HepG2 (cell line): ENCODE measurements around the gene IL22RA1. TPM values are rescaled to one million over a fixed set of nuclear protein-coding genes. Genes with fewer than 3 reads are reported as not detected.

Experiments used
- CHD4 ChIP-seq: fragments of 200-600 bp; sonication (generic); IDR thresholded peaks from 2 replicates; pipeline ENCODE4 v1.7.0; 2017; ENCODE audit warnings: mild to moderate bottlenecking, low read length, borderline replicate concordance
- KAT7 ChIP-seq: IDR thresholded peaks from 2 replicates; pipeline ENCODE4 v1.6.1; 2018; ENCODE audit warnings: borderline replicate concordance, missing compliant biosample characterization
- NR3C1 ChIP-seq: sonication (generic); formaldehyde crosslinking; IDR thresholded peaks from 2 replicates; pipeline ENCODE4 v1.4.0; 2020; ENCODE audit warnings: missing genetic modification reagents
- RXRB ChIP-seq: IDR thresholded peaks from 2 replicates; pipeline ENCODE4 v1.6.1; 2016; ENCODE audit warnings: borderline replicate concordance, missing genetic modification reagents, missing compliant biosample characterization
- SMC3 ChIP-seq: IDR thresholded peaks from 2 replicates; pipeline ENCODE4 v1.6.1; 2011; ENCODE audit warnings: low read length, improper control_type of control experiment
- SP5 ChIP-seq: IDR thresholded peaks from 2 replicates; pipeline ENCODE4 v1.6.1; 2016; ENCODE audit warnings: low read depth, borderline replicate concordance
- SSRP1 ChIP-seq: IDR thresholded peaks from 2 replicates; pipeline ENCODE4 v1.6.1; 2016; ENCODE audit warnings: control low read depth
- TRIM24 ChIP-seq: sonication (generic); formaldehyde crosslinking; IDR thresholded peaks from 2 replicates; pipeline ENCODE4 v1.8.0; 2022; ENCODE audit warnings: mild to moderate bottlenecking, missing genetic modification reagents
- ZBTB4 ChIP-seq: sonication (generic); formaldehyde crosslinking; IDR thresholded peaks from 2 replicates; pipeline ENCODE4 v1.4.0; 2020; ENCODE audit warnings: missing genetic modification reagents, mild to moderate bottlenecking, borderline replicate concordance
- ZNF512 ChIP-seq: sonication (generic); formaldehyde crosslinking; IDR thresholded peaks from 2 replicates; pipeline ENCODE4 v1.4.0; 2020; ENCODE audit warnings: mild to moderate bottlenecking, missing genetic modification reagents
- ZNF543 ChIP-seq: sonication (generic); formaldehyde crosslinking; IDR thresholded peaks from 2 replicates; pipeline ENCODE4 v1.4.0; 2020; ENCODE audit warnings: mild to moderate bottlenecking, missing genetic modification reagents
- ZNF574 ChIP-seq: sonication (generic); formaldehyde crosslinking; IDR thresholded peaks from 2 replicates; pipeline ENCODE4 v1.4.0; 2020; ENCODE audit warnings: missing genetic modification reagents
- ZNF768 ChIP-seq: sonication (generic); formaldehyde crosslinking; IDR thresholded peaks from 2 replicates; pipeline ENCODE4 v1.4.0; 2020; ENCODE audit warnings: missing genetic modification reagents
- polyA plus RNA-seq, 8 experiments: library from polyadenylated mRNA; depleted of rRNA in 3 of 8; stranded (reverse) in 7 of 8; unstranded in 1 of 8; fragments of >200 nt; fragmentation: Illumina TruSeq in 4 of 8; extraction: Trizol in 4 of 8; gene quantifications; 2 replicates each; pipeline versions ENCODE4 v1.2.1 to v1.2.3, GENCODE V29; 2011 to 2016; ENCODE audit warnings: low read depth in 4 of 8, missing spikeins in 1 of 8, mixed read lengths in 1 of 8; ENCODE audit not compliant: insufficient read depth in 1 of 8
- total RNA-seq, 5 experiments: library from RNA; depleted of rRNA; stranded (reverse); fragments of >200 nt; fragmentation: Illumina TruSeq; extraction: Trizol; gene quantifications; 2 replicates each; pipeline ENCODE4 v1.2.3, GENCODE V29; 2016; ENCODE audit warnings: low read depth in 1 of 5

Gene IL22RA1
- total and polyA plus RNA-seq, 2 of the 13 experiments (the other 11 are each of a cell fraction or from before 2014, with no cell fraction given), result 4.4 to 10.2 TPM

GRCh38 chr1:24119489-24119858 lies 23.5 kb downstream of the IL22RA1 start (continued):
- no peak for TF ChIP-seq KAT7
- TF ChIP-seq CHD4, result 0 out of 2 replicates have a peak, but pooled peaks have one; percentile 77
- TF ChIP-seq ZNF574, result no peak
- peak; percentile 49; the same call in 1 of the 2 replicates for TF ChIP-seq SSRP1 (CRISPR knock-in tag)
- TF ChIP-seq SMC3, result no peak
- no peak for TF ChIP-seq ZNF512 (CRISPR knock-in tag)
- TF ChIP-seq SP5 (CRISPR knock-in tag), result no peak
- no peak for TF ChIP-seq TRIM24 (CRISPR knock-in tag)
- no peak for TF ChIP-seq ZBTB4 (CRISPR knock-in tag)
- no peak for TF ChIP-seq NR3C1
- no peak for TF ChIP-seq RXRB (CRISPR knock-in tag)
- no peak for TF ChIP-seq ZNF543 (CRISPR knock-in tag)
- no peak for TF ChIP-seq ZNF768 (CRISPR knock-in tag)
